Body of pancreas (tissue), 4 donors: ENCODE measurements around the gene PITX2.

Experiments
- CTCF ChIP-seq, 7 experiments: fragments of 450-650 bp in 4 of 7; fragments of 200-600 bp in 3 of 7; sonication (generic) in 3 of 7; IDR thresholded peaks; one replicate each; pipeline ENCODE4 v1.5.1; 2016 to 2019; ENCODE audit warnings: antibody characterized with exemption in 7 of 7
- POLR2A ChIP-seq, 3 donors: fragments of 450-650 bp; IDR thresholded peaks; one replicate each; pipeline ENCODE4 v1.6.1; 2016; ENCODE audit warnings: antibody characterized with exemption in 3 of 3, mild to moderate bottlenecking in 2 of 3

GRCh38 chr4:110629214-110629754, 6.4 kb upstream of the PITX2 start:
- no peak for TF ChIP-seq CTCF (IDR thresholded peaks at IDR 0.05)
- TF ChIP-seq POLR2A (IDR thresholded peaks at IDR 0.05), result no peak
